ENCODE measurements around the gene MTPN.

DNA sequence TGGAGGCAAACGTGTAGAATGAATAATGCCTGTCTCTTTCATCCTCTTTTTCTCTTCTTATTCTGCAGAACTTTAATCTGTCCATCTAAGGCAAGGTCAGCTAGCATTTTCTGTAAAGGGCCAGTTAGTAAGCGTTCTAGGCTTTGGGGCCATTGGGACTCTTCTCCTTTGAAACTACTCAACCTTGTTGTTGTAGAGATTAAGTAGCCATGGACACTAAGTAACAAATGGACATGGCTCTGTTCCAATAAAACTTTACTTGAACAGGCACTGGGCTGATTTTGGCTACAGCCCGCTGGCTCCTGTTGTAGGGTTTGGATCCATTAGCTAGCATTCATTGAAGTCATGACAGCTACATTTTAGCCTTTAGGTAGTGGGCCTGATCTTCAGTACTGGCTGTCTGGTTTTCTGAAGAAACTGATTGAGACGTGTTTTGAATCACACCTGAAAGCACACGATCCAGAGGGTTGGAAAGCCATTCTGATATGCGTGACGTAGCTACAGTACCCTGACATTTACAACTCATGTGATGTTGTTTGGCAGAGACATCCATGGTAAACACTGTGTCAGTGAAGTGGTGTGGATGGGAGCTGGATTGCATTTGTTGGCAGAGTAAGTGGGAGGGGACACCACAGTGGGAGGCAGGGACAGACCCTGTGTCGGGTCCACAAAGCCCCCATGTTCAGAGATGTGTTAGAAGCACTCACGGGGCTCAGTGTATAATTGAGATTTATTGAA, 92.5 kb downstream of the MTPN start:
- TF ChIP-seq EZH2 (IDR thresholded peaks at IDR 0.05) (no peak), POLR2AphosphoS5 (IDR thresholded peaks at IDR 0.05; ENCODE audit: borderline replicate concordance, low read depth, low read length) (no peak), FOXP2 (optimal IDR thresholded peaks at IDR 0.05; ENCODE audit: control extremely low read depth, extremely low read length, insufficient read depth) (no peak)
